Fibroblast of skin of abdomen (primary cell): ENCODE results near the gene SAT1. TPM values are rescaled to one million over a fixed set of nuclear protein-coding genes. Genes with fewer than 3 reads are reported as not detected.
"Not testable (repeated sequence)": the region's sequence is repeated elsewhere in the genome, so short reads cannot be mapped to it uniquely, and the experiment has no call there.

Experiments used
- DNase-seq: peaks from one replicate; pipeline ENCODE4 v3.0.0-alpha.2; 2013
- polyA plus RNA-seq, 2 experiments: library from polyadenylated mRNA; unstranded; fragments of 120-200 nt; gene quantifications; one replicate each; pipeline ENCODE4 v1.2.1, GENCODE V29; 2013; ENCODE audit not compliant: insufficient read length in 2 of 2

Gene SAT1
- polyA plus RNA-seq (2013, experiment 1 of 2; ENCODE audit: insufficient read length) = 29.4 TPM
- polyA plus RNA-seq (2013, experiment 2 of 2; ENCODE audit: insufficient read length) = 27.2 TPM

- DNase-seq = peak; percentile 95
Measured at GRCh38 chrX:23782863-23783588, at the start of gene SAT1. Gene SAT1 (plus strand): TSS chrX:23783173. CDS start chrX:23783352, 179 bp downstream.

- no peak for DNase-seq
Measured at GRCh38 chrX:23736030-23736429, 46.9 kb upstream of the SAT1 start.

- DNase-seq = no peak
Measured at GRCh38 chrX:23737413-23737812, 45.6 kb upstream of the SAT1 start.

GRCh38 chrX:23742174-23742696, 40.7 kb upstream of the SAT1 start:
- peak; percentile 62 for DNase-seq

GRCh38 chrX:23742697-23743622, 40.0 kb upstream of the SAT1 start, which contains the start of gene ACOT9:
Gene ACOT9 (minus strand): TSS chrX:23743276. CDS start chrX:23743144, 132 bp downstream.
- peak; percentile 94 for DNase-seq

GRCh38 chrX:23743623-23743971, 39.4 kb upstream of the SAT1 start:
- not testable (repeated sequence) for DNase-seq

GRCh38 chrX:23745786-23746185, 37.2 kb upstream of the SAT1 start:
- no peak for DNase-seq

- no peak for DNase-seq
Measured at GRCh38 chrX:23749129-23749528, 33.8 kb upstream of the SAT1 start.

GRCh38 chrX:23749576-23749975, 33.4 kb upstream of the SAT1 start:
- DNase-seq = no peak

- DNase-seq = peak; percentile 46
Measured at GRCh38 chrX:23752740-23753415, 30.1 kb upstream of the SAT1 start.

- DNase-seq = no peak
Measured at GRCh38 chrX:23754664-23755063, 28.3 kb upstream of the SAT1 start.

- DNase-seq = peak; percentile 38
Measured at GRCh38 chrX:23756165-23756564, 26.8 kb upstream of the SAT1 start.

- no peak for DNase-seq
Measured at GRCh38 chrX:23759821-23760220, 23.2 kb upstream of the SAT1 start.

- DNase-seq = no peak
Measured at GRCh38 chrX:23764188-23764984, 18.6 kb upstream of the SAT1 start.

GRCh38 chrX:23765449-23765848, 17.5 kb upstream of the SAT1 start:
- peak; percentile 16 for DNase-seq

GRCh38 chrX:23765868-23766267, 17.1 kb upstream of the SAT1 start:
- no peak for DNase-seq

- DNase-seq = no peak
Measured at GRCh38 chrX:23766650-23767551, 16.1 kb upstream of the SAT1 start.

GRCh38 chrX:23770142-23770541, 12.8 kb upstream of the SAT1 start:
- no peak for DNase-seq

GRCh38 chrX:23771086-23771485, 11.9 kb upstream of the SAT1 start:
- DNase-seq = not testable (repeated sequence)

GRCh38 chrX:23773601-23774175, 9.3 kb upstream of the SAT1 start:
- DNase-seq = no peak
